Retinal pigment epithelial cell (primary cell): ENCODE results near the gene MKLN1.
"Not testable (repeated sequence)": the region's sequence is repeated elsewhere in the genome, so short reads cannot be mapped to it uniquely, and the experiment has no call there.

ENCODE experiments used
- DNase-seq: peaks from one replicate; pipeline ENCODE4 v3.0.0-alpha.2; 2010; ENCODE audit warnings: low read depth
- H3K4me3 ChIP-seq: 2 replicates; pipeline ENCODE4 v1.5.1; 2011; ENCODE audit warnings: mild to moderate bottlenecking, low read length, control low read depth, moderate library complexity
- CTCF ChIP-seq: conservative IDR thresholded peaks from 2 replicates; pipeline ENCODE4 v1.5.1; 2011; ENCODE audit warnings: low read depth, low read length, control low read depth, inconsistent platforms

MKLN1 gene

GRCh38 chr7:131327049-131327625 is 539 bp upstream of the MKLN1 start:
- no peak for TF ChIP-seq CTCF
- peak; percentile 33 for DNase-seq
- H3K4me3 ChIP-seq = peak overlapping the region; percentile 91

GRCh38 chr7:131328377-131329175 is 900 bp downstream of the MKLN1 start:
- no peak for DNase-seq
- TF ChIP-seq CTCF = no peak
- H3K4me3 ChIP-seq = peak overlapping the region; percentile 91

GRCh38 chr7:131329176-131329570 is 1.5 kb downstream of the MKLN1 start:
- TF ChIP-seq CTCF = no peak
- H3K4me3 ChIP-seq = peak overlapping the region; percentile 91

GRCh38 chr7:131330299-131330698 is 2.6 kb downstream of the MKLN1 start:
- no peak overlapping the region for H3K4me3 ChIP-seq
- no peak for DNase-seq
- no peak for TF ChIP-seq CTCF

More at GRCh38 chr7:131329176-131329570, 1.5 kb downstream of the MKLN1 start:
- no peak for DNase-seq

GRCh38 chr7:131331806-131332205 is 4.1 kb downstream of the MKLN1 start:
- H3K4me3 ChIP-seq = no peak overlapping the region
- TF ChIP-seq CTCF = no peak
- no peak for DNase-seq

- not testable (repeated sequence) for DNase-seq, H3K4me3 ChIP-seq
Observed at GRCh38 chr7:131332729-131333128, 5.1 kb downstream of the MKLN1 start.

- no peak overlapping the region for H3K4me3 ChIP-seq
- no peak for DNase-seq
- no peak for TF ChIP-seq CTCF
Observed at GRCh38 chr7:131335639-131336381, 8.1 kb downstream of the MKLN1 start.
